DOHH2 (cell line): Measurements from ENCODE around the gene AATF.

Experiments used
- H3F3A ChIP-seq: fragments of 200-600 bp; sonication (generic), shearing (Covaris generic); 2 replicates; pipeline ENCODE4 v1.6.0; 2016; ENCODE audit warnings: antibody characterized with exemption, mild to moderate bottlenecking; ENCODE audit not compliant: control insufficient read depth, insufficient read depth
- H3K27ac ChIP-seq: fragments of 200-600 bp; sonication (generic); 2 replicates; pipeline ENCODE4 v1.5.1; 2014; ENCODE audit warnings: low read depth, mild to moderate bottlenecking, low read length, moderate library complexity
- H3K27me3 ChIP-seq: fragments of 200-600 bp; sonication (generic); 2 replicates; pipeline ENCODE4 v1.6.1; 2014; ENCODE audit warnings: mild to moderate bottlenecking, low read length, mixed read lengths; ENCODE audit not compliant: control insufficient read depth
- H3K36me3 ChIP-seq: fragments of 200-600 bp; sonication (generic); 2 replicates; pipeline ENCODE4 v1.6.1; 2014; ENCODE audit warnings: mild to moderate bottlenecking, low read length, moderate library complexity, mixed read lengths; ENCODE audit not compliant: control insufficient read depth
- H3K4me1 ChIP-seq: fragments of 200-600 bp; sonication (generic); 2 replicates; pipeline ENCODE4 v1.6.1; 2014; ENCODE audit warnings: mild to moderate bottlenecking, low read length, mixed read lengths; ENCODE audit not compliant: control insufficient read depth
- H3K4me2 ChIP-seq: fragments of 200-600 bp; sonication (generic); 2 replicates; pipeline ENCODE4 v1.6.0; 2014; ENCODE audit warnings: mild to moderate bottlenecking, low read length, moderate library complexity
- H3K4me3 ChIP-seq: fragments of 200-600 bp; sonication (generic); 2 replicates; pipeline ENCODE4 v1.5.1; 2014; ENCODE audit warnings: mild to moderate bottlenecking, low read length, mixed read lengths
- H3K79me2 ChIP-seq: fragments of 200-600 bp; sonication (generic); 2 replicates; pipeline ENCODE4 v1.6.1; 2014; ENCODE audit warnings: mild to moderate bottlenecking, low read length, mixed read lengths; ENCODE audit not compliant: control insufficient read depth
- H3K9me2 ChIP-seq: fragments of 200-600 bp; sonication (generic); replicated peaks from 2 replicates; pipeline ENCODE4 v1.6.1; 2014; ENCODE audit warnings: mild to moderate bottlenecking, low read length, mixed read lengths; ENCODE audit not compliant: control insufficient read depth
- H3K9me3 ChIP-seq: fragments of 200-600 bp; sonication (generic); 2 replicates; pipeline ENCODE4 v1.6.1; 2014; ENCODE audit warnings: antibody characterized with exemption, low read length, mixed read lengths; ENCODE audit not compliant: control insufficient read depth, insufficient read depth
- H4K20me1 ChIP-seq: fragments of 200-600 bp; sonication (generic); 2 replicates; pipeline ENCODE4 v1.6.0; 2014; ENCODE audit warnings: low read depth, mild to moderate bottlenecking, antibody characterized with exemption, low read length, moderate library complexity; ENCODE audit not compliant: control insufficient read depth, insufficient read depth
- EZH2phosphoT487 ChIP-seq: fragments of 200-600 bp; sonication (generic); IDR thresholded peaks from 2 replicates; pipeline ENCODE4 v1.6.1; 2017; ENCODE audit warnings: borderline replicate concordance, mild to moderate bottlenecking, antibody characterized with exemption, low read length, moderate library complexity, mixed read lengths
- TF ChIP-seq, protein P1 (sequence below): fragments of 200-600 bp; sonication (generic); IDR thresholded peaks from one replicate; pipeline ENCODE4 v1.5.1; 2014; ENCODE audit warnings: antibody characterized with exemption, mild to moderate bottlenecking, low read depth, low read length; ENCODE audit not compliant: poor library complexity, severe bottlenecking

Gene AATF

GRCh38 chr17:36928471-36929345 is 20.0 kb upstream of the AATF start:
- H3K9me2 ChIP-seq, result no peaks in the 10 kb centered on the region
- H3F3A ChIP-seq, result no peaks in the 10 kb centered on the region
- peaks cover 48% of the 10 kb centered on the region for H3K27me3 ChIP-seq
- H3K36me3 ChIP-seq, result no peaks in the 10 kb centered on the region
- H4K20me1 ChIP-seq, result no peaks in the 10 kb centered on the region
- peaks cover 25% of the 10 kb centered on the region for H3K4me1 ChIP-seq
- no peaks in the 10 kb centered on the region for H3K9me3 ChIP-seq
- H3K79me2 ChIP-seq, result no peaks in the 10 kb centered on the region
- H3K4me3 ChIP-seq, result peak overlapping the region; percentile 54
- peak overlapping the region; percentile 67 for H3K4me2 ChIP-seq
- no peak for TF ChIP-seq EZH2phosphoT487
- TF ChIP-seq, protein P1, sequence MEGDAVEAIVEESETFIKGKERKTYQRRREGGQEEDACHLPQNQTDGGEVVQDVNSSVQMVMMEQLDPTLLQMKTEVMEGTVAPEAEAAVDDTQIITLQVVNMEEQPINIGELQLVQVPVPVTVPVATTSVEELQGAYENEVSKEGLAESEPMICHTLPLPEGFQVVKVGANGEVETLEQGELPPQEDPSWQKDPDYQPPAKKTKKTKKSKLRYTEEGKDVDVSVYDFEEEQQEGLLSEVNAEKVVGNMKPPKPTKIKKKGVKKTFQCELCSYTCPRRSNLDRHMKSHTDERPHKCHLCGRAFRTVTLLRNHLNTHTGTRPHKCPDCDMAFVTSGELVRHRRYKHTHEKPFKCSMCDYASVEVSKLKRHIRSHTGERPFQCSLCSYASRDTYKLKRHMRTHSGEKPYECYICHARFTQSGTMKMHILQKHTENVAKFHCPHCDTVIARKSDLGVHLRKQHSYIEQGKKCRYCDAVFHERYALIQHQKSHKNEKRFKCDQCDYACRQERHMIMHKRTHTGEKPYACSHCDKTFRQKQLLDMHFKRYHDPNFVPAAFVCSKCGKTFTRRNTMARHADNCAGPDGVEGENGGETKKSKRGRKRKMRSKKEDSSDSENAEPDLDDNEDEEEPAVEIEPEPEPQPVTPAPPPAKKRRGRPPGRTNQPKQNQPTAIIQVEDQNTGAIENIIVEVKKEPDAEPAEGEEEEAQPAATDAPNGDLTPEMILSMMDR, result no peak
- H3K27ac ChIP-seq, result no peak overlapping the region

DNA sequence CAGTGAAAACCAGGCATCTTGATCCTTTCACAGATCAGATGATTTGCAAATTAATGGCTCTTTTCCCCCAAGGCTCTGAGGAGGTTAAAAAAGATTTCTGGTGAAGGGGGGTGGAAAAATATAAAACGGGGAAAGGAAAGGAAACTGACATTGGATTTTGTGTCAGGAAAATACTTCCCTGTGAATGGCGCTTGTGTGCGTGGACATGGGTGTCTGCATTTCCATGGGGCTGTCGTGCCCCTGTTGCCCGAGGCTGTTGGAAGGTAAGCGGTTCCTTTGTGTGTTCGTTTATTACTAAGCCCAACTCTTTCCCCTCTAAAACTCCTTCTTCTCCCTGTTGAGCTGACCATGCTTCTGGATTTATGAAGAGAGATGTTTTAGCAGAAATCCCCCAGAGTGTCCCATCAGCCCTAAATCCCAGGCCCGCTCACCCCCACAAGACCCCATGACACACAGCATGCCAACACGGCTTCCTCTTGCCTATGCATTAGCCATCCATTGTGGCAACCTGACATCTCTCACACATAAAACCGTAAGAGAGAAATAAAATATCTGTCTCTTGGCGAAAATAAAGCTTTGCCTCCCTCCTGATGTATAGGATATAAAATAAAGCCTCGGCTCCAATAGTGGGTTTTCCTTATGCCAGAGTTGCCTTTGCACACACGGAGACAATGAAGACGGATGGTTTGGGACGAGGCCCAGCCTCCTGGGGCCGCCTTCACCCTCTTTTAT is 18.7 kb upstream of the AATF start:
- Histone ChIP-seq H3K4me2 (no peak overlapping the region), H3K4me1 (peaks cover 25% of the 10 kb centered on the region), H3K4me3 (no peak overlapping the region), H3K9me2 (no peaks in the 10 kb centered on the region), H3K27me3 (peaks cover 61% of the 10 kb centered on the region), H3K36me3 (no peaks in the 10 kb centered on the region), H3K79me2 (no peaks in the 10 kb centered on the region), H3K27ac (no peak overlapping the region), H3K9me3 (no peaks in the 10 kb centered on the region), H4K20me1 (0 out of 2 replicates have a peak, but pooled peaks cover 1% of the 10 kb centered on the region), H3F3A (no peaks in the 10 kb centered on the region)
- TF ChIP-seq EZH2phosphoT487, result no peak
- TF ChIP-seq, protein P1, result no peak

DNA sequence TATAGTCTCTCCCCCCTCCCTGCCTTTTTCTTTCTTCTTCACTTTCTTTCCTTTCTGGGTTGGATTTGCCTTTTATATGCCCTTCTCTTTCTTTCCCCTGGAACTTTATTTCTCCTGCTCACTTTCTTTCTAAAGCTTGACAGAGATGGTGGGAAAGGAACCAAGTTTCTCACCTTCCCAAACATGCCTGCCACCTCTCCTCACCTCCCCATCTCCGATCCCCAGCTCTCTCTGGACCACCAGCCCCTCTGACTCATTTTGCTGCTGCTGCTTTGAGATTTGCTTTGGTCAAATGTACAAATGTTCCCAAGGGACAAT is 18.2 kb upstream of the AATF start:
- TF ChIP-seq EZH2phosphoT487, result no peak
- TF ChIP-seq, protein P1, result no peak
- no peaks in the 10 kb centered on the region for H3K9me2 ChIP-seq
- H3K4me2 ChIP-seq, result no peak overlapping the region
- H3F3A ChIP-seq, result no peaks in the 10 kb centered on the region
- no peaks in the 10 kb centered on the region for H3K79me2 ChIP-seq
- no peak overlapping the region for H3K27ac ChIP-seq
- no peaks in the 10 kb centered on the region for H3K36me3 ChIP-seq
- peaks cover 66% of the 10 kb centered on the region for H3K27me3 ChIP-seq
- no peaks in the 10 kb centered on the region for H3K9me3 ChIP-seq
- 0 out of 2 replicates have a peak, but pooled peaks cover 7% of the 10 kb centered on the region for H4K20me1 ChIP-seq
- peaks cover 25% of the 10 kb centered on the region for H3K4me1 ChIP-seq
- H3K4me3 ChIP-seq, result no peak overlapping the region
